ENCODE data around the gene CYP46A1.

Gene CYP46A1

GRCh38 chr14:99684410-99684934, 374 bp downstream of the CYP46A1 start:
- peak overlapping the region in 7 of 21 experiments; percentile 25 to 68 (median 62) for H3K27ac ChIP-seq
- H3K4me3 ChIP-seq, result peak overlapping the region; percentile 33 to 87 (median 55)

- H3K4me3 ChIP-seq, result no peak overlapping the region
- no peak overlapping the region for H3K27ac ChIP-seq
These were observed 1.1 kb downstream of the CYP46A1 start for GRCh38 chr14:99685151-99685591.

- Histone ChIP-seq H3K4me3 (no peak overlapping the region), H3K27ac (no peak overlapping the region)
These were observed 1.5 kb downstream of the CYP46A1 start for GRCh38 chr14:99685596-99685995.

GRCh38 chr14:99686557-99687283, 2.6 kb downstream of the CYP46A1 start:
- H3K4me3 ChIP-seq, result no peak overlapping the region
- no peak overlapping the region for H3K27ac ChIP-seq

GRCh38 chr14:99687284-99688209, 3.4 kb downstream of the CYP46A1 start:
- H3K27ac ChIP-seq, result no peak overlapping the region
- no peak overlapping the region for H3K4me3 ChIP-seq

GRCh38 chr14:99688210-99688581, 4.1 kb downstream of the CYP46A1 start:
- no peak overlapping the region for H3K27ac ChIP-seq

GRCh38 chr14:99688629-99689028, 4.5 kb downstream of the CYP46A1 start:
- Histone ChIP-seq H3K27ac (no peak overlapping the region), H3K4me3 (no peak overlapping the region)

More at GRCh38 chr14:99688210-99688581, 4.1 kb downstream of the CYP46A1 start:
- H3K4me3 ChIP-seq, result no peak overlapping the region

GRCh38 chr14:99689266-99690236, 5.5 kb downstream of the CYP46A1 start:
- no peak overlapping the region for H3K27ac ChIP-seq
- no peak overlapping the region for H3K4me3 ChIP-seq

- H3K4me3 ChIP-seq, result no peak overlapping the region
- no peak overlapping the region for H3K27ac ChIP-seq
These were observed 6.5 kb downstream of the CYP46A1 start for GRCh38 chr14:99690636-99691035.

GRCh38 chr14:99691111-99691885, 7.2 kb downstream of the CYP46A1 start:
- H3K27ac ChIP-seq, result no peak overlapping the region

GRCh38 chr14:99693918-99694317, 9.8 kb downstream of the CYP46A1 start:
- H3K27ac ChIP-seq, result no peak overlapping the region
- H3K4me3 ChIP-seq, result no peak overlapping the region

More at GRCh38 chr14:99691111-99691885, 7.2 kb downstream of the CYP46A1 start:
- H3K4me3 ChIP-seq, result no peak overlapping the region

GRCh38 chr14:99696929-99697328, 12.8 kb downstream of the CYP46A1 start:
- no peak overlapping the region for H3K4me3 ChIP-seq
- no peak overlapping the region for H3K27ac ChIP-seq

- Histone ChIP-seq H3K4me3 (no peak overlapping the region), H3K27ac (no peak overlapping the region)
These were observed 14.1 kb downstream of the CYP46A1 start for GRCh38 chr14:99698236-99698635.

GRCh38 chr14:99698642-99699041, 14.5 kb downstream of the CYP46A1 start:
- no peak overlapping the region for H3K4me3 ChIP-seq
- H3K27ac ChIP-seq, result no peak overlapping the region

- Histone ChIP-seq H3K4me3 (no peak overlapping the region), H3K27ac (no peak overlapping the region)
These were observed 15.1 kb downstream of the CYP46A1 start for GRCh38 chr14:99699085-99699760.

GRCh38 chr14:99699861-99700260, 15.8 kb downstream of the CYP46A1 start:
- Histone ChIP-seq H3K27ac (no peak overlapping the region), H3K4me3 (no peak overlapping the region)

GRCh38 chr14:99700379-99700778, 16.3 kb downstream of the CYP46A1 start:
- Histone ChIP-seq H3K4me3 (no peak overlapping the region), H3K27ac (no peak overlapping the region)

- H3K27ac ChIP-seq, result no peak overlapping the region
These were observed 17.2 kb downstream of the CYP46A1 start for GRCh38 chr14:99701260-99701659.

More at GRCh38 chr14:99701260-99701659, 17.2 kb downstream of the CYP46A1 start:
- no peak overlapping the region for H3K4me3 ChIP-seq

All from skin epidermis (tissue), 12 donors.